GM23338 (cell line): ENCODE data around the gene DMRTB1. TPM values are rescaled to one million over a fixed set of nuclear protein-coding genes. Genes with fewer than 3 reads are reported as not detected.

Source experiments
- ATAC-seq: fragments of 200-7000 bp; cut with Tn5 transposase; 3 replicates; pipeline ENCODE4 v1.9.1; 2020
- DNase-seq: peaks from one replicate; pipeline ENCODE4 v3.0.0-alpha.2; 2015; ENCODE audit warnings: low spot score
- H2AFZ ChIP-seq: fragments of 200-600 bp; sonication (generic); 2 replicates; pipeline ENCODE4 v1.8.0; 2016; ENCODE audit warnings: antibody characterized with exemption, mild to moderate bottlenecking, moderate library complexity
- H3F3A ChIP-seq: fragments of 200-600 bp; sonication (generic); replicated peaks from 2 replicates; pipeline ENCODE4 v1.8.0; 2017; ENCODE audit warnings: antibody characterized with exemption, mixed run types, low read depth
- H3K27ac ChIP-seq: fragments of 200-600 bp; sonication (generic); 2 replicates; pipeline ENCODE4 v1.6.1; 2016; ENCODE audit warnings: low read depth
- H3K27me3 ChIP-seq: fragments of 200-600 bp; sonication (generic); 2 replicates; pipeline ENCODE4 v1.8.0; 2016; ENCODE audit warnings: mild to moderate bottlenecking, mixed run types, moderate library complexity; ENCODE audit not compliant: insufficient read depth
- H3K36me3 ChIP-seq: fragments of 200-600 bp; sonication (generic); 2 replicates; pipeline ENCODE4 v1.8.0; 2016; ENCODE audit warnings: mild to moderate bottlenecking; ENCODE audit not compliant: insufficient read depth
- H3K4me1 ChIP-seq: fragments of 200-600 bp; sonication (generic); 2 replicates; pipeline ENCODE4 v1.8.0; 2016; ENCODE audit warnings: mild to moderate bottlenecking, moderate library complexity; ENCODE audit not compliant: insufficient read depth
- H3K4me2 ChIP-seq: fragments of 200-600 bp; sonication (generic); 2 replicates; pipeline ENCODE4 v1.7.1; 2017; ENCODE audit warnings: mixed run types
- H3K4me3 ChIP-seq: fragments of 200-600 bp; sonication (generic); 2 replicates; pipeline ENCODE4 v1.6.1; 2016; ENCODE audit warnings: mixed run types
- H3K79me2 ChIP-seq: fragments of 200-600 bp; sonication (generic); replicated peaks from 2 replicates; pipeline ENCODE4 v1.8.0; 2017; ENCODE audit warnings: mild to moderate bottlenecking; ENCODE audit not compliant: insufficient read depth
- H3K9me2 ChIP-seq: fragments of 200-600 bp; sonication (generic); 2 replicates; pipeline ENCODE4 v1.8.0; 2017; ENCODE audit not compliant: insufficient read depth
- H4K20me1 ChIP-seq: fragments of 200-600 bp; sonication (generic); replicated peaks from 2 replicates; pipeline ENCODE4 v1.8.0; 2017; ENCODE audit warnings: mild to moderate bottlenecking; ENCODE audit not compliant: insufficient read depth
- H3K27ac Mint-ChIP-seq: 2 replicates; pipeline ENCODE4 v1.8.0; 2020; ENCODE audit warnings: inconsistent platforms, mild to moderate bottlenecking, moderate library complexity, mixed read lengths
- H3K27me3 Mint-ChIP-seq: 3 replicates; pipeline ENCODE4 v1.8.0; 2022; ENCODE audit warnings: low read depth, mild to moderate bottlenecking, moderate library complexity, mixed read lengths, inconsistent platforms; ENCODE audit not compliant: insufficient read depth, poor library complexity
- H3K36me3 Mint-ChIP-seq: 3 replicates; pipeline ENCODE4 v1.8.0; 2021; ENCODE audit warnings: low read depth, mild to moderate bottlenecking, inconsistent platforms, moderate library complexity, mixed read lengths
- H3K4me1 Mint-ChIP-seq: 3 replicates; pipeline ENCODE4 v1.8.0; 2020; ENCODE audit warnings: mild to moderate bottlenecking, inconsistent platforms, mixed read lengths
- H3K4me3 Mint-ChIP-seq: 3 replicates; pipeline ENCODE4 v1.8.0; 2021; ENCODE audit warnings: moderate library complexity, mild to moderate bottlenecking, inconsistent platforms, mixed read lengths
- H3K9me3 Mint-ChIP-seq: 3 replicates; pipeline ENCODE4 v1.8.0; 2020; ENCODE audit warnings: moderate library complexity, mild to moderate bottlenecking, inconsistent platforms, mixed read lengths
- CREB1 ChIP-seq: fragments of 250-450 bp; sonication (Bioruptor Pico); IDR thresholded peaks from 2 replicates; pipeline ENCODE4 v1.5.0; 2020; ENCODE audit warnings: low read depth, mild to moderate bottlenecking, moderate library complexity
- JUNB ChIP-seq: IDR thresholded peaks from one replicate; pipeline ENCODE4 v1.6.1; 2016; ENCODE audit warnings: antibody characterized with exemption; ENCODE audit not compliant: unreplicated experiment
- NANOG ChIP-seq: IDR thresholded peaks from 2 replicates; pipeline ENCODE4 v1.6.1; 2016; ENCODE audit warnings: antibody characterized with exemption, borderline replicate concordance
- polyA plus RNA-seq: library from polyadenylated mRNA; unstranded; fragments of >200 nt; fragmentation: Nextera tagmentation; extraction: Ambion mirVana; gene quantifications from 2 replicates; pipeline ENCODE4 v1.2.1, GENCODE V29; 2016
- total RNA-seq: library from RNA; depleted of rRNA; stranded (reverse); fragments of >200 nt; shearing (Covaris generic); gene quantifications from 2 replicates; pipeline ENCODE4 v1.2.3, GENCODE V29; 2014
- TF ChIP-seq, protein P1 (sequence below): fragments of 250-450 bp; sonication (Bioruptor Pico); IDR thresholded peaks from 2 replicates; pipeline ENCODE4 v1.5.0; 2020; ENCODE audit warnings: mild to moderate bottlenecking, moderate library complexity
- TF ChIP-seq, protein P2 (sequence below), 2 experiments: fragments of 200-600 bp in 1 of 2; sonication (generic) in 1 of 2; conservative IDR thresholded peaks; 2 replicates each; pipeline versions ENCODE4 v1.5.1 to v1.6.1; 2016 to 2017; ENCODE audit warnings: antibody characterized with exemption in 2 of 2, low read depth in 2 of 2, mild to moderate bottlenecking in 2 of 2, moderate library complexity in 1 of 2

The DMRTB1 gene
- total and polyA plus RNA-seq, 2 experiments from 2014 or later = 0.27 to 1.2 TPM

DNA sequence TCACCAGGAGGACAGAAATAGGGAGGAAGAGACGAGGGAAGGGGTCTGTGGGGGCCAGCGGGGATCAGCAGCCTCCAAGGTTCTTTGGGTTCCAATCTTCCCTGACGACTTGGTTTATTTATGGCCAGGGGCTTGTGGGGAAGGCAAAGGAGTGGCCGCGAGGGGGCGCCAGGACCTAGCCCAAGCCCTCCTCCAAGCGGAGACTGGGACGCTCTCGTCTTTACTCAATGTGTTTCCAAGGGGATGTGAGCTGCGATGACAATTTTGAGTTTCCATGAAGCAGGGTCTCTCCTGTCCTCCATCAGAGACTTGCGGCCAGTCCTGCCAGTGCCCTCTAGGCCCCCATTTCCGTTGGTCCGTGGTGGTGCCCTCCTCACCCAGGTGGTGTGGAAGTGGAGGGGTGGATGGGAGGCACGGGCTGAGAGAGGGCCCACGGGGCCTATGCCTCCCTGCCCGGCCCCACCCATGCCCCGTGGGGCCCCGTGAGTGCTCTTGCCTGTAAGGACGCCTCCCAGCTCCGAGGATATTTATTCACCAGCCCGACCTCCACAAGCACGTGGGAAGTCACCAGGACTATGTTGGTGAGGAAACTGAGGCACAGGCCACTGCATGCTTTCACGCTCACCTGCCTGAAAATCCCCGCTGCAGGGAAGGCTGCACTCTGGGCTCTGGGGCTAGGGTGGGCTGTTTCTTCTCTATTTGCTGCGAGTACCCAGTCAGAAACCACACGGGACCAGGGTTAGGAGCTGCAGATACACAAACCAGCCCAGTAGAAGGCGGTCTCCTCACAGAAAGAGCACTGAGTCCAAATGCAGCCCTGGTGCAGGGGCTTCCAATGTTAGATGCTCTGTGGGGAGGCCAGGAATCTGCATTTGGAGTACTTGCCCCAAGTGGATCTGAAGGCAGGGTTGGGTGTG is 26.5 kb downstream of the DMRTB1 start:
- Histone ChIP-seq H3K4me2 (peak overlapping the region; percentile 62; the same call in 1 of the 2 replicates), H3K79me2 (no peaks in the 10 kb centered on the region), H3K4me3 (peak overlapping the region; percentile 42; the same call in 1 of the 2 replicates)

DNA sequence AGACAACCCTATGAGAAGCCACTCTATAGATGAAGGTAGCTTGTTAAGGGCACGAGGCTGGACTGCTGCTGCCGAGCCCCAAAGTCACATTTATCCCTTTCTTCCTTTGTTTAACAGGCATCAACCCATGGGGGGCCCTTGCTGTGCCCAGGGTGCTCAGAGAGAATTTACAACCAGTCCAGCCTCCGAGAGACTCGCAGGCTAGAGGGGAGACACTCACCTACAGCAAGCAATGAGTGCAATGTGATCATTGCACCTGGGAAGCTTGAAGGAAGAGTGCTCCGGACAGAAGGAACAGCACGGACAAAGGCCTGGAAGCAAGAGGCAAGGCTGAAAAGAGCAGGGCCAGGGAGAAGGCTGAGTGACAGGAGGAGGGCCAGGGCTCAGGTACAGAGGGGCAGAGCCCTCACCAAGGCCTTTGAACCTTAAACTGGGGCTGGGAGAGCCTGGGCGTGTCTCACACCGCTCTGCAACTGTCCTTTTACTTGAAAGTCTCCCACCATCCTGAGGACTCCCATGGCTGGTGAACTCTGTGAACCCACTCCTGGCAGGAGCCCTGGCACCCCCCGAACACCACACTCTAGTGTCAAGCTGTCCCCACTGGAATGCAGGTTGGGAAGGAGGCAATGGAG is 27.3 kb downstream of the DMRTB1 start:
- H3K4me3 ChIP-seq = no peak overlapping the region
- H3K9me2 ChIP-seq = no peaks in the 10 kb centered on the region
- peak overlapping the region; percentile 91 for H2AFZ ChIP-seq
- no peaks in the 10 kb centered on the region for H3K36me3 ChIP-seq
- Mint-ChIP-seq H3K4me3 (no peak overlapping the region), H3K27me3 (peaks cover 25% of the 10 kb centered on the region), H3K9me3 (peaks cover 4% of the 10 kb centered on the region; the same call in 2 of the 3 replicates), H3K4me1 (peaks cover 22% of the 10 kb centered on the region), H3K27ac (no peak overlapping the region), H3K36me3 (no peaks in the 10 kb centered on the region)
- no peaks in the 10 kb centered on the region; the same call in 1 of the 2 replicates for H3K4me1 ChIP-seq
- H3K79me2 ChIP-seq = no peaks in the 10 kb centered on the region
- H3K4me2 ChIP-seq = no peak overlapping the region
- no peak for DNase-seq
- ATAC-seq = no peak
- no peaks in the 10 kb centered on the region for H3K27me3 ChIP-seq
- H4K20me1 ChIP-seq = no peaks in the 10 kb centered on the region
- 0 out of 2 replicates have a peak, but pooled peaks cover 3% of the 10 kb centered on the region for H3F3A ChIP-seq
- H3K27ac ChIP-seq = no peak overlapping the region
- TF ChIP-seq, protein P1, sequence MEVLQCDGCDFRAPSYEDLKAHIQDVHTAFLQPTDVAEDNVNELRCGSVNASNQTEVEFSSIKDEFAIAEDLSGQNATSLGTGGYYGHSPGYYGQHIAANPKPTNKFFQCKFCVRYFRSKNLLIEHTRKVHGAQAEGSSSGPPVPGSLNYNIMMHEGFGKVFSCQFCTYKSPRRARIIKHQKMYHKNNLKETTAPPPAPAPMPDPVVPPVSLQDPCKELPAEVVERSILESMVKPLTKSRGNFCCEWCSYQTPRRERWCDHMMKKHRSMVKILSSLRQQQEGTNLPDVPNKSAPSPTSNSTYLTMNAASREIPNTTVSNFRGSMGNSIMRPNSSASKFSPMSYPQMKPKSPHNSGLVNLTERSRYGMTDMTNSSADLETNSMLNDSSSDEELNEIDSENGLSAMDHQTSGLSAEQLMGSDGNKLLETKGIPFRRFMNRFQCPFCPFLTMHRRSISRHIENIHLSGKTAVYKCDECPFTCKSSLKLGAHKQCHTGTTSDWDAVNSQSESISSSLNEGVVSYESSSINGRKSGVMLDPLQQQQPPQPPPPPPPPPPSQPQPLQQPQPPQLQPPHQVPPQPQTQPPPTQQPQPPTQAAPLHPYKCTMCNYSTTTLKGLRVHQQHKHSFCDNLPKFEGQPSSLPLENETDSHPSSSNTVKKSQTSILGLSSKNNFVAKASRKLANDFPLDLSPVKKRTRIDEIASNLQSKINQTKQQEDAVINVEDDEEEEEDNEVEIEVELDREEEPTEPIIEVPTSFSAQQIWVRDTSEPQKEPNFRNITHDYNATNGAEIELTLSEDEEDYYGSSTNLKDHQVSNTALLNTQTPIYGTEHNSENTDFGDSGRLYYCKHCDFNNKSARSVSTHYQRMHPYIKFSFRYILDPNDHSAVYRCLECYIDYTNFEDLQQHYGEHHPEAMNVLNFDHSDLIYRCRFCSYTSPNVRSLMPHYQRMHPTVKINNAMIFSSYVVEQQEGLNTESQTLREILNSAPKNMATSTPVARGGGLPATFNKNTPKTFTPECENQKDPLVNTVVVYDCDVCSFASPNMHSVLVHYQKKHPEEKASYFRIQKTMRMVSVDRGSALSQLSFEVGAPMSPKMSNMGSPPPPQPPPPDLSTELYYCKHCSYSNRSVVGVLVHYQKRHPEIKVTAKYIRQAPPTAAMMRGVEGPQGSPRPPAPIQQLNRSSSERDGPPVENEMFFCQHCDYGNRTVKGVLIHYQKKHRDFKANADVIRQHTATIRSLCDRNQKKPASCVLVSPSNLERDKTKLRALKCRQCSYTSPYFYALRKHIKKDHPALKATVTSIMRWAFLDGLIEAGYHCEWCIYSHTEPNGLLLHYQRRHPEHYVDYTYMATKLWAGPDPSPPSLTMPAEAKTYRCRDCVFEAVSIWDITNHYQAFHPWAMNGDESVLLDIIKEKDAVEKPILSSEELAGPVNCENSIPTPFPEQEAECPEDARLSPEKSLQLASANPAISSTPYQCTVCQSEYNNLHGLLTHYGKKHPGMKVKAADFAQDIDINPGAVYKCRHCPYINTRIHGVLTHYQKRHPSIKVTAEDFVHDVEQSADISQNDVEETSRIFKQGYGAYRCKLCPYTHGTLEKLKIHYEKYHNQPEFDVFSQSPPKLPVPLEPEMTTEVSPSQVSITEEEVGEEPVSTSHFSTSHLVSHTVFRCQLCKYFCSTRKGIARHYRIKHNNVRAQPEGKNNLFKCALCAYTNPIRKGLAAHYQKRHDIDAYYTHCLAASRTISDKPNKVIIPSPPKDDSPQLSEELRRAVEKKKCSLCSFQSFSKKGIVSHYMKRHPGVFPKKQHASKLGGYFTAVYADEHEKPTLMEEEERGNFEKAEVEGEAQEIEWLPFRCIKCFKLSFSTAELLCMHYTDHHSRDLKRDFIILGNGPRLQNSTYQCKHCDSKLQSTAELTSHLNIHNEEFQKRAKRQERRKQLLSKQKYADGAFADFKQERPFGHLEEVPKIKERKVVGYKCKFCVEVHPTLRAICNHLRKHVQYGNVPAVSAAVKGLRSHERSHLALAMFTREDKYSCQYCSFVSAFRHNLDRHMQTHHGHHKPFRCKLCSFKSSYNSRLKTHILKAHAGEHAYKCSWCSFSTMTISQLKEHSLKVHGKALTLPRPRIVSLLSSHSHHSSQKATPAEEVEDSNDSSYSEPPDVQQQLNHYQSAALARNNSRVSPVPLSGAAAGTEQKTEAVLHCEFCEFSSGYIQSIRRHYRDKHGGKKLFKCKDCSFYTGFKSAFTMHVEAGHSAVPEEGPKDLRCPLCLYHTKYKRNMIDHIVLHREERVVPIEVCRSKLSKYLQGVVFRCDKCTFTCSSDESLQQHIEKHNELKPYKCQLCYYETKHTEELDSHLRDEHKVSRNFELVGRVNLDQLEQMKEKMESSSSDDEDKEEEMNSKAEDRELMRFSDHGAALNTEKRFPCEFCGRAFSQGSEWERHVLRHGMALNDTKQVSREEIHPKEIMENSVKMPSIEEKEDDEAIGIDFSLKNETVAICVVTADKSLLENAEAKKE (CRISPR knock-in tag) = no peak
- TF ChIP-seq CREB1 (CRISPR knock-in tag) (no peak), NANOG (no peak)

More for the DNA sequence above, 26.5 kb downstream of the DMRTB1 start:
- no peaks in the 10 kb centered on the region for H3K36me3 Mint-ChIP-seq
- no peaks in the 10 kb centered on the region for H3K27me3 ChIP-seq
- 0 out of 2 replicates have a peak, but pooled peaks cover 3% of the 10 kb centered on the region for H3F3A ChIP-seq
- H3K4me3 Mint-ChIP-seq = no peak overlapping the region; the same call in 2 of the 3 replicates
- no peak overlapping the region; the same call in 1 of the 2 replicates for H3K27ac Mint-ChIP-seq
- peaks cover 25% of the 10 kb centered on the region for H3K27me3 Mint-ChIP-seq
- peaks cover 24% of the 10 kb centered on the region for H3K4me1 Mint-ChIP-seq
- H3K4me1 ChIP-seq = no peaks in the 10 kb centered on the region; the same call in 1 of the 2 replicates
- no peak overlapping the region for H3K27ac ChIP-seq
- peak overlapping the region; percentile 96 for H2AFZ ChIP-seq
- peak; percentile 95 for ATAC-seq
- H3K36me3 ChIP-seq = no peaks in the 10 kb centered on the region
- no peaks in the 10 kb centered on the region for H4K20me1 ChIP-seq
- no peaks in the 10 kb centered on the region for H3K9me2 ChIP-seq
- peak; percentile 97 for DNase-seq
- TF ChIP-seq, protein P2, sequence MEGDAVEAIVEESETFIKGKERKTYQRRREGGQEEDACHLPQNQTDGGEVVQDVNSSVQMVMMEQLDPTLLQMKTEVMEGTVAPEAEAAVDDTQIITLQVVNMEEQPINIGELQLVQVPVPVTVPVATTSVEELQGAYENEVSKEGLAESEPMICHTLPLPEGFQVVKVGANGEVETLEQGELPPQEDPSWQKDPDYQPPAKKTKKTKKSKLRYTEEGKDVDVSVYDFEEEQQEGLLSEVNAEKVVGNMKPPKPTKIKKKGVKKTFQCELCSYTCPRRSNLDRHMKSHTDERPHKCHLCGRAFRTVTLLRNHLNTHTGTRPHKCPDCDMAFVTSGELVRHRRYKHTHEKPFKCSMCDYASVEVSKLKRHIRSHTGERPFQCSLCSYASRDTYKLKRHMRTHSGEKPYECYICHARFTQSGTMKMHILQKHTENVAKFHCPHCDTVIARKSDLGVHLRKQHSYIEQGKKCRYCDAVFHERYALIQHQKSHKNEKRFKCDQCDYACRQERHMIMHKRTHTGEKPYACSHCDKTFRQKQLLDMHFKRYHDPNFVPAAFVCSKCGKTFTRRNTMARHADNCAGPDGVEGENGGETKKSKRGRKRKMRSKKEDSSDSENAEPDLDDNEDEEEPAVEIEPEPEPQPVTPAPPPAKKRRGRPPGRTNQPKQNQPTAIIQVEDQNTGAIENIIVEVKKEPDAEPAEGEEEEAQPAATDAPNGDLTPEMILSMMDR (conservative IDR thresholded peaks at IDR 0.05; ENCODE audit: low read depth in 2 of 2) = peak; percentile 91 to 97
- TF ChIP-seq JUNB = no peak
- peaks cover 4% of the 10 kb centered on the region; the same call in 2 of the 3 replicates for H3K9me3 Mint-ChIP-seq
